Measurements from ENCODE around the gene PRPF31.

The PRPF31 gene

GRCh38 chr19:54104998-54105715, 10.4 kb upstream of the PRPF31 start:
- DNase-seq (ENCODE audit: low read depth in 1 of 2, low spot score in 1 of 2): no peak
- TF ChIP-seq POLR2AphosphoS5 (IDR thresholded peaks at IDR 0.05; ENCODE audit: low read depth) (no peak), GABPA (IDR thresholded peaks at IDR 0.05; ENCODE audit: low read depth) (no peak), CTCF (IDR thresholded peaks at IDR 0.05; ENCODE audit: insufficient read depth, low read length) (no peak), SPI1 (IDR thresholded peaks at IDR 0.05; ENCODE audit: borderline replicate concordance, low read depth) (no peak), REST (IDR thresholded peaks at IDR 0.05; ENCODE audit: insufficient replicate concordance, low read depth) (no peak)
- no peak overlapping the region for H3K27ac ChIP-seq (replicated peaks)
- H3K4me3 ChIP-seq (replicated peaks; ENCODE audit: insufficient read depth, low read length): no peak overlapping the region
- no peaks in the 10 kb centered on the region for H3K27me3 ChIP-seq (ENCODE audit: insufficient read depth, poor library complexity, severe bottlenecking)

- Histone ChIP-seq H3K27ac (replicated peaks) (no peak overlapping the region), H3K27me3 (ENCODE audit: insufficient read depth, poor library complexity, severe bottlenecking) (no peaks in the 10 kb centered on the region), H3K4me3 (replicated peaks; ENCODE audit: insufficient read depth, low read length) (no peak overlapping the region)
- TF ChIP-seq CTCF (IDR thresholded peaks at IDR 0.05; ENCODE audit: insufficient read depth, low read length) (no peak), POLR2AphosphoS5 (IDR thresholded peaks at IDR 0.05; ENCODE audit: low read depth) (no peak), REST (IDR thresholded peaks at IDR 0.05; ENCODE audit: insufficient replicate concordance, low read depth) (no peak), GABPA (IDR thresholded peaks at IDR 0.05; ENCODE audit: low read depth) (no peak), SPI1 (IDR thresholded peaks at IDR 0.05; ENCODE audit: borderline replicate concordance, low read depth) (no peak)
- DNase-seq (ENCODE audit: low read depth in 1 of 2, low spot score in 1 of 2): no peak
These were observed 9.8 kb upstream of the PRPF31 start for GRCh38 chr19:54105796-54106195.

- no peak overlapping the region for H3K4me3 ChIP-seq (replicated peaks; ENCODE audit: insufficient read depth, low read length)
- H3K27ac ChIP-seq (replicated peaks): no peak overlapping the region
- no peaks in the 10 kb centered on the region for H3K27me3 ChIP-seq (ENCODE audit: insufficient read depth, poor library complexity, severe bottlenecking)
- no peak for TF ChIP-seq REST (IDR thresholded peaks at IDR 0.05; ENCODE audit: insufficient replicate concordance, low read depth)
- no peak for TF ChIP-seq SPI1 (IDR thresholded peaks at IDR 0.05; ENCODE audit: borderline replicate concordance, low read depth)
- TF ChIP-seq CTCF (IDR thresholded peaks at IDR 0.05; ENCODE audit: insufficient read depth, low read length): no peak
- TF ChIP-seq GABPA (IDR thresholded peaks at IDR 0.05; ENCODE audit: low read depth): no peak
- TF ChIP-seq POLR2AphosphoS5 (IDR thresholded peaks at IDR 0.05; ENCODE audit: low read depth): no peak
- no peak for DNase-seq (ENCODE audit: low read depth in 1 of 2, low spot score in 1 of 2)
These were observed 8.8 kb upstream of the PRPF31 start for GRCh38 chr19:54106716-54107115.

Data from HL-60 (cell line).